Hepatocyte (in vitro differentiated cells): ENCODE measurements around the gene LYPD6. TPM values are rescaled to one million over a fixed set of nuclear protein-coding genes. Genes with fewer than 3 reads are reported as not detected.
"Not testable (repeated sequence)": the region's sequence is repeated elsewhere in the genome, so short reads cannot be mapped to it uniquely, and the experiment has no call there.

Experiments used
- DNase-seq: peaks from one replicate; pipeline ENCODE4 v3.0.0-alpha.2; 2016; ENCODE audit warnings: low spot score
- H2AFZ ChIP-seq: fragments of 200-600 bp; sonication (generic); 2 replicates; pipeline ENCODE4 v1.6.0; 2016; ENCODE audit warnings: antibody characterized with exemption, mild to moderate bottlenecking
- H3K27ac ChIP-seq: fragments of 200-600 bp; sonication (generic); 2 replicates; pipeline ENCODE4 v1.5.1; 2016; ENCODE audit warnings: mild to moderate bottlenecking
- H3K27me3 ChIP-seq: fragments of 200-600 bp; sonication (generic); 2 replicates; pipeline ENCODE4 v1.6.1; 2016
- H3K36me3 ChIP-seq: fragments of 200-600 bp; sonication (generic); replicated peaks from 2 replicates; pipeline ENCODE4 v1.5.1; 2016; ENCODE audit warnings: low read depth; ENCODE audit not compliant: insufficient read depth
- H3K4me1 ChIP-seq: fragments of 200-600 bp; sonication (generic); 2 replicates; pipeline ENCODE4 v1.5.1; 2016; ENCODE audit warnings: mild to moderate bottlenecking, moderate library complexity; ENCODE audit not compliant: insufficient read depth
- H3K4me2 ChIP-seq: fragments of 200-600 bp; sonication (generic); 2 replicates; pipeline ENCODE4 v1.6.0; 2016
- H3K4me3 ChIP-seq: fragments of 200-600 bp; sonication (generic); 2 replicates; pipeline ENCODE4 v1.5.1; 2016; ENCODE audit warnings: mild to moderate bottlenecking
- H3K79me2 ChIP-seq: fragments of 200-600 bp; sonication (generic); 2 replicates; pipeline ENCODE4 v1.6.0; 2017; ENCODE audit warnings: mild to moderate bottlenecking
- H3K9me2 ChIP-seq: fragments of 200-600 bp; sonication (generic); replicated peaks from 2 replicates; pipeline ENCODE4 v1.6.0; 2017; ENCODE audit warnings: mild to moderate bottlenecking; ENCODE audit not compliant: insufficient read depth
- H3K9me3 ChIP-seq: fragments of 200-600 bp; sonication (generic); 2 replicates; pipeline ENCODE4 v1.5.1; 2016; ENCODE audit warnings: low read depth, mild to moderate bottlenecking
- H4K20me1 ChIP-seq: fragments of 200-600 bp; sonication (generic); 2 replicates; pipeline ENCODE4 v1.6.0; 2016; ENCODE audit warnings: mild to moderate bottlenecking; ENCODE audit not compliant: insufficient read depth, poor library complexity, severe bottlenecking
- CTCF ChIP-seq: fragments of 200-600 bp; sonication (generic); IDR thresholded peaks from 2 replicates; pipeline ENCODE4 v1.5.1; 2016; ENCODE audit warnings: antibody characterized with exemption, mild to moderate bottlenecking; ENCODE audit not compliant: poor library complexity
- EZH2 ChIP-seq: fragments of 200-600 bp; sonication (generic); IDR thresholded peaks from 2 replicates; pipeline ENCODE4 v1.6.1; 2016; ENCODE audit warnings: antibody characterized with exemption, mild to moderate bottlenecking, borderline replicate concordance
- EZH2phosphoT487 ChIP-seq: fragments of 200-600 bp; sonication (generic); IDR thresholded peaks from one replicate; pipeline ENCODE4 v1.6.1; 2018; ENCODE audit warnings: antibody characterized with exemption, mild to moderate bottlenecking, low read depth, moderate library complexity; ENCODE audit not compliant: unreplicated experiment, severe bottlenecking
- WGBS: methylation state at CpG from one replicate; pipeline ENCODE4 v1.1.6; 2016; ENCODE audit warnings: low lambda C conversion rate; ENCODE audit errors: missing lambda C conversion rate; 5-methylcytosine and 5-hydroxymethylcytosine counted together
- polyA plus RNA-seq: library from polyadenylated mRNA; unstranded; fragments of >200 nt; fragmentation: Nextera tagmentation; extraction: Ambion mirVana; gene quantifications from 2 replicates; pipeline ENCODE4 v1.2.1, GENCODE V29; 2016
- total RNA-seq: library from RNA; depleted of rRNA; stranded (reverse); fragments of >200 nt; gene quantifications from 2 replicates; pipeline ENCODE4 v1.2.3, GENCODE V29; 2014

LYPD6 gene
- total and polyA plus RNA-seq, 2 experiments from 2014 or later, result 5.3 to 11.2 TPM

DNA sequence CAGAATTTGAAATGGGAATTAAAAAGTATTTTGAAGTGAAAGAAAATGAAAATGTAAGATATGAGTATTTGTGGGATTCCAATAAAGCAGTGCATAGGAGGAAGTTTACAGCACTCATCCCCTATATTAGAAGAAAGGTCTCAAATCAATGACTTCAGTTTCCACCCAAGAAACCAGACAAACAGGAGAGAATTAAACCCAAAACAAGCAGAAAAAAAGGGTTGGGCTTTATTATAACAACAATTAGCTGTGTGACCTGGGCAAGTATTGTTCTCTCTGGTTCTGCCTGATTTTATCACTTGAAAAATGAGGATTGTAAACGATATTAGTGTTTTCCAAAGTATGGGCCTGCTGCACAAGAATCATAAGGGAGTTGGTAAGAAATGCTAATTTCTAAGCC lies 18.3 kb upstream of the LYPD6 start:
- no peak overlapping the region for H3K4me3 ChIP-seq
- no peaks in the 10 kb centered on the region for H3K36me3 ChIP-seq
- no peaks in the 10 kb centered on the region for H3K9me3 ChIP-seq
- TF ChIP-seq EZH2 (no peak), EZH2phosphoT487 (no peak), CTCF (no peak)
- 64% methylated on average over 1 of the region's 1 CpG for WGBS
- no peaks in the 10 kb centered on the region for H3K9me2 ChIP-seq
- H3K4me1 ChIP-seq, result no peaks in the 10 kb centered on the region
- H3K79me2 ChIP-seq, result no peaks in the 10 kb centered on the region
- H2AFZ ChIP-seq, result no peak overlapping the region
- H3K27me3 ChIP-seq, result no peaks in the 10 kb centered on the region
- no peak overlapping the region for H3K4me2 ChIP-seq
- DNase-seq, result no peak
- no peaks in the 10 kb centered on the region for H4K20me1 ChIP-seq
- H3K27ac ChIP-seq, result no peak overlapping the region

- Histone ChIP-seq H3K4me1 (no peaks in the 10 kb centered on the region), H3K9me3 (no peaks in the 10 kb centered on the region), H2AFZ (no peak overlapping the region), H3K27me3 (no peaks in the 10 kb centered on the region), H3K4me2 (peak overlapping the region; percentile 40), H3K79me2 (no peaks in the 10 kb centered on the region), H4K20me1 (no peaks in the 10 kb centered on the region), H3K36me3 (no peaks in the 10 kb centered on the region), H3K9me2 (no peaks in the 10 kb centered on the region), H3K27ac (no peak overlapping the region), H3K4me3 (no peak overlapping the region)
- WGBS, result 18% methylated on average over 8 of the region's 8 CpGs
- peak; percentile 70 for DNase-seq
- TF ChIP-seq EZH2phosphoT487 (no peak), EZH2 (no peak), CTCF (peak; percentile 82)
These were observed 16.8 kb upstream of the LYPD6 start for GRCh38 chr2:149313512-149313972.

- no peak for DNase-seq
- no peak overlapping the region for H3K4me3 ChIP-seq
- H3K9me3 ChIP-seq, result no peaks in the 10 kb centered on the region
- no peak overlapping the region for H3K4me2 ChIP-seq
- WGBS, result 13% methylated on average over 1 of the region's 1 CpG
- H3K79me2 ChIP-seq, result no peaks in the 10 kb centered on the region
- H2AFZ ChIP-seq, result no peak overlapping the region
- H3K27ac ChIP-seq, result no peak overlapping the region
- TF ChIP-seq CTCF (peak; percentile 15), EZH2phosphoT487 (no peak)
- H4K20me1 ChIP-seq, result no peaks in the 10 kb centered on the region
- H3K4me1 ChIP-seq, result no peaks in the 10 kb centered on the region
- H3K36me3 ChIP-seq, result no peaks in the 10 kb centered on the region
- no peaks in the 10 kb centered on the region for H3K9me2 ChIP-seq
- H3K27me3 ChIP-seq, result no peaks in the 10 kb centered on the region
These were observed 15.7 kb upstream of the LYPD6 start for GRCh38 chr2:149314687-149315086.

DNA sequence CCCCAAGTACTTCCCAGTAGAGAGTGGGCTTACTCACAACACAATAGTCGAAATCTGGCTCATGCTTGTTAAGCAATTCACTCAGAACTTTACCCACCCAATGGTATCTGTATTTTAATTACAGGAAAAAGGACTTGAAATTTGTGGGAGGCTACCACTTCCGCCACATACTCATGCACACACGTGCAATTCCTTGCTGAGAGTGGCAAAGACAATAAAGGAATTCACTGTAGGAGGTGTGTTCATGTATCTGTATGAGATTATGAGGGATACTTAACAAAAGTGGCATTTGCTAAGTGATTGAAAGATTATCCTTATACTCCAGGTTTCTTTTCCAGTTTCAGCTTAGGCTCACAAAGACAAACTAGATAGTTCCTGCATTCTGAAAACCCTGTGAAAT lies 14.9 kb upstream of the LYPD6 start:
- no peaks in the 10 kb centered on the region for H3K79me2 ChIP-seq
- no peak overlapping the region for H3K4me3 ChIP-seq
- H2AFZ ChIP-seq, result no peak overlapping the region
- no peak overlapping the region for H3K27ac ChIP-seq
- H3K9me3 ChIP-seq, result no peaks in the 10 kb centered on the region
- no peak for DNase-seq
- no peaks in the 10 kb centered on the region for H3K4me1 ChIP-seq
- H3K9me2 ChIP-seq, result no peaks in the 10 kb centered on the region
- TF ChIP-seq EZH2phosphoT487, result no peak
- TF ChIP-seq EZH2, result no peak
- no peak for TF ChIP-seq CTCF
- H3K27me3 ChIP-seq, result no peaks in the 10 kb centered on the region
- H3K4me2 ChIP-seq, result no peak overlapping the region
- no peaks in the 10 kb centered on the region for H3K36me3 ChIP-seq
- 65% methylated on average over 3 of the region's 3 CpGs for WGBS
- H4K20me1 ChIP-seq, result no peaks in the 10 kb centered on the region

GRCh38 chr2:149318566-149318965 lies 11.8 kb upstream of the LYPD6 start:
- H3K4me1 ChIP-seq, H3K79me2 ChIP-seq, H3K27me3 ChIP-seq, H4K20me1 ChIP-seq, H3K36me3 ChIP-seq, H3K4me2 ChIP-seq, DNase-seq, H3K9me2 ChIP-seq, H3K9me3 ChIP-seq, H3K27ac ChIP-seq, H2AFZ ChIP-seq, H3K4me3 ChIP-seq: not testable (repeated sequence)
- WGBS, result 100% methylated on average over 2 of the region's 3 CpGs
